Esophagus squamous epithelium (tissue), 4 donors: Measurements from ENCODE around the gene DCHS1.

ENCODE experiments used
- CTCF ChIP-seq, 6 experiments: fragments of 450-650 bp in 4 of 6; fragments of 200-600 bp in 2 of 6; sonication (generic) in 2 of 6; IDR thresholded peaks; one replicate each; pipeline ENCODE4 v1.5.1; 2016 to 2019; ENCODE audit warnings: antibody characterized with exemption in 6 of 6, mild to moderate bottlenecking in 4 of 6, moderate library complexity in 4 of 6
- POLR2A ChIP-seq, 4 donors: fragments of 450-650 bp; IDR thresholded peaks; one replicate each; pipeline ENCODE4 v1.6.1; 2017; ENCODE audit warnings: antibody characterized with exemption in 4 of 4, mild to moderate bottlenecking in 4 of 4, moderate library complexity in 3 of 4

GRCh38 chr11:6663794-6664469, 8.3 kb upstream of the DCHS1 start:
- TF ChIP-seq CTCF (IDR thresholded peaks at IDR 0.05) (no peak), POLR2A (IDR thresholded peaks at IDR 0.05) (no peak)
